Ishikawa (cell line): Measurements from ENCODE around the gene SKOR1.

Experiments
- CEBPB ChIP-seq: IDR thresholded peaks from 2 replicates; pipeline ENCODE4 v1.6.1; 2012
- EGR1 ChIP-seq: IDR thresholded peaks from 2 replicates; pipeline ENCODE4 v1.6.1; 2012
- EP300 ChIP-seq: IDR thresholded peaks from 2 replicates; pipeline ENCODE4 v1.6.1; 2012; ENCODE audit warnings: borderline replicate concordance
- MAX ChIP-seq: IDR thresholded peaks from 2 replicates; pipeline ENCODE4 v1.6.1; 2012
- REST ChIP-seq: IDR thresholded peaks from 2 replicates; pipeline ENCODE4 v1.6.1; 2012; ENCODE audit warnings: low read depth, mild to moderate bottlenecking
- TAF1 ChIP-seq: IDR thresholded peaks from 2 replicates; pipeline ENCODE4 v1.6.1; 2012; ENCODE audit warnings: low read depth, mild to moderate bottlenecking
- TEAD4 ChIP-seq: IDR thresholded peaks from 2 replicates; pipeline ENCODE4 v1.6.1; 2012

GRCh38 chr15:67828969-67829646, 3.8 kb downstream of the SKOR1 start:
- TF ChIP-seq TAF1 (no peak), EP300 (no peak), CEBPB (no peak), EGR1 (no peak), MAX (no peak), REST (no peak), TEAD4 (no peak)
